H1 (cell line): ENCODE measurements around the gene FOXJ2.

Source experiments
- CHD2 ChIP-seq: IDR thresholded peaks from 2 replicates; pipeline ENCODE4 v1.6.1; 2012; ENCODE audit warnings: low read length, improper control_type of control experiment
- CHD7 ChIP-seq: fragments of 300-600 bp; sonication (generic); IDR thresholded peaks from 2 replicates; pipeline ENCODE4 v1.7.1; 2012; ENCODE audit warnings: low read length, moderate library complexity, mild to moderate bottlenecking, inconsistent platforms; ENCODE audit not compliant: insufficient replicate concordance
- CTCF ChIP-seq, 3 experiments: IDR thresholded peaks; 1 replicate in 2 of 3; 2 replicates in 1 of 3; pipeline versions ENCODE4 v1.5.1 to v1.6.1; 2011; ENCODE audit warnings: low read length in 3 of 3, mild to moderate bottlenecking in 3 of 3, inconsistent platforms in 2 of 3, low read depth in 1 of 3, moderate library complexity in 1 of 3; ENCODE audit not compliant: insufficient read depth in 1 of 3; ENCODE audit errors: control extremely low read depth in 1 of 3
- GTF2F1 ChIP-seq: IDR thresholded peaks from 2 replicates; pipeline ENCODE4 v1.6.1; 2012; ENCODE audit warnings: low read depth, low read length, improper control_type of control experiment, borderline replicate concordance
- RAD21 ChIP-seq, 2 experiments: IDR thresholded peaks in 1 of 2; conservative IDR thresholded peaks in 1 of 2; 2 replicates each; pipeline ENCODE4 v1.6.1; 2011; ENCODE audit warnings: low read depth in 2 of 2, low read length in 2 of 2, improper control_type of control experiment in 1 of 2, inconsistent platforms in 1 of 2, mild to moderate bottlenecking in 1 of 2, moderate library complexity in 1 of 2
- RFX5 ChIP-seq: IDR thresholded peaks from 2 replicates; pipeline ENCODE4 v1.6.1; 2011; ENCODE audit warnings: low read depth, low read length, improper control_type of control experiment, borderline replicate concordance
- SP1 ChIP-seq: IDR thresholded peaks from 2 replicates; pipeline ENCODE4 v1.6.1; 2011; ENCODE audit warnings: low read depth, low read length
- SUZ12 ChIP-seq: fragments of 200-600 bp; sonication (generic); IDR thresholded peaks from 2 replicates; pipeline ENCODE4 v1.6.1; 2012; ENCODE audit warnings: mild to moderate bottlenecking, inconsistent platforms, low read length, moderate library complexity, mixed read lengths
- TF ChIP-seq, protein P1 (sequence below): IDR thresholded peaks from 2 replicates; pipeline ENCODE4 v1.6.1; 2012; ENCODE audit warnings: inconsistent platforms

- TF ChIP-seq RAD21 (IDR thresholded peaks at IDR 0.05 in 1 of 2, conservative IDR thresholded peaks at IDR 0.05 in 1 of 2; ENCODE audit: low read depth in 2 of 2, low read length in 2 of 2): no peak
- TF ChIP-seq CHD2: no peak
- no peak for TF ChIP-seq SP1
- no peak for TF ChIP-seq RFX5
- TF ChIP-seq, protein P1, sequence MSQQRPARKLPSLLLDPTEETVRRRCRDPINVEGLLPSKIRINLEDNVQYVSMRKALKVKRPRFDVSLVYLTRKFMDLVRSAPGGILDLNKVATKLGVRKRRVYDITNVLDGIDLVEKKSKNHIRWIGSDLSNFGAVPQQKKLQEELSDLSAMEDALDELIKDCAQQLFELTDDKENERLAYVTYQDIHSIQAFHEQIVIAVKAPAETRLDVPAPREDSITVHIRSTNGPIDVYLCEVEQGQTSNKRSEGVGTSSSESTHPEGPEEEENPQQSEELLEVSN: no peak
- no peak for TF ChIP-seq CTCF (IDR thresholded peaks at IDR 0.05; ENCODE audit: control extremely low read depth in 1 of 3, insufficient read depth in 1 of 3, low read depth in 1 of 3, low read length in 3 of 3)
- TF ChIP-seq GTF2F1: no peak
- TF ChIP-seq CHD7: no peak
- no peak for TF ChIP-seq SUZ12
These were observed 57.2 kb downstream of the FOXJ2 start for GRCh38 chr12:8089716-8090115.
